ENCODE data around the gene TBC1D5.

Gene TBC1D5

DNA sequence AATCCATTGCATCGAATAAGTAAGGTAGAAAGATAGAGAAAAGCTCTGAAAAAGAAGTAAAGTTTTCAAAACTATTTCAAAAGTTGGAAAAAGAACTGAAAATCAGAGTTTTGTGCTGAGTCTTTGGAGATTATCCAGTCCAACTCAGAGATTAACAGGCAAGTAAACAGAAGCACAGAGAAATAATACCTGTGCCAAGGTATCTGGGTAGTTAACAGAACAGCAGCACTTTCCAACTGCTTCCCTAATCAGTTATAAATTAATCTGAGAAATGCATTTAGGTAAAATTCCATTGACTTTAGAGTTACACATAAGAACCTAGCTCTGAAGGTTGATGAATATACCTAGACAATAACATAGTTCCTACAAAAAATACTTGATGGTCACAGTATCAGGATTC, 355.3 kb downstream of the TBC1D5 start:
- 87% methylated on average over 1 of the region's 1 CpG for WGBS
- H4K8ac ChIP-seq (ENCODE audit: low read length), result no peak overlapping the region
- no peak overlapping the region for H3K23ac ChIP-seq (ENCODE audit: low read length in 2 of 2)
- no peaks in the 10 kb centered on the region for H3K9me3 ChIP-seq (ENCODE audit: control insufficient read depth, low read length)
- H2AFZ ChIP-seq (ENCODE audit: low read depth, low read length), result no peak overlapping the region
- no peak overlapping the region for H3K4ac ChIP-seq (ENCODE audit: low read depth in 1 of 2, low read length in 2 of 2)
- H3K27ac ChIP-seq (ENCODE audit: low read length, poor library complexity, severe bottlenecking), result no peak overlapping the region
- no peak for DNase-seq
- no peak overlapping the region for H3K14ac ChIP-seq (ENCODE audit: low read length in 2 of 2)
- no peaks in the 10 kb centered on the region for H3K79me1 ChIP-seq (replicated peaks; ENCODE audit: low read length, poor library complexity, severe bottlenecking)
- H2BK5ac ChIP-seq (ENCODE audit: low read depth, low read length, poor library complexity, severe bottlenecking), result no peak overlapping the region
- H3K27me3 ChIP-seq (ENCODE audit: control insufficient read depth in 1 of 2, insufficient read depth in 1 of 2, low read length in 2 of 2), result no peaks in the 10 kb centered on the region
- H3K4me3 ChIP-seq (ENCODE audit: insufficient read depth in 1 of 2, low read depth in 1 of 2, low read length in 2 of 2), result no peak overlapping the region
- no peak overlapping the region for H3K9ac ChIP-seq (ENCODE audit: low read length)
- no peak overlapping the region for H2BK15ac ChIP-seq (ENCODE audit: low read depth, poor library complexity, severe bottlenecking)
- H3K18ac ChIP-seq (ENCODE audit: low read depth in 1 of 2, low read length in 2 of 2), result no peak overlapping the region
- H2BK120ac ChIP-seq (ENCODE audit: low read depth, low read length), result no peak overlapping the region
- no peak overlapping the region for H4K91ac ChIP-seq (ENCODE audit: low read length)
- H2BK12ac ChIP-seq (ENCODE audit: low read length in 2 of 2), result no peak overlapping the region
- H3K4me2 ChIP-seq (ENCODE audit: low read length, poor library complexity, severe bottlenecking), result no peak overlapping the region
- no peaks in the 10 kb centered on the region for H3K4me1 ChIP-seq (ENCODE audit: control insufficient read depth, insufficient read depth, low read depth, low read length)
- H3K36me3 ChIP-seq (ENCODE audit: control insufficient read depth in 1 of 2, insufficient read depth in 2 of 2, low read depth in 1 of 2, low read length in 2 of 2), result peaks cover 0 to 16% of the 10 kb centered on the region in 2 experiments
- no peak overlapping the region for H2AK5ac ChIP-seq (ENCODE audit: low read length, severe bottlenecking)

DNA sequence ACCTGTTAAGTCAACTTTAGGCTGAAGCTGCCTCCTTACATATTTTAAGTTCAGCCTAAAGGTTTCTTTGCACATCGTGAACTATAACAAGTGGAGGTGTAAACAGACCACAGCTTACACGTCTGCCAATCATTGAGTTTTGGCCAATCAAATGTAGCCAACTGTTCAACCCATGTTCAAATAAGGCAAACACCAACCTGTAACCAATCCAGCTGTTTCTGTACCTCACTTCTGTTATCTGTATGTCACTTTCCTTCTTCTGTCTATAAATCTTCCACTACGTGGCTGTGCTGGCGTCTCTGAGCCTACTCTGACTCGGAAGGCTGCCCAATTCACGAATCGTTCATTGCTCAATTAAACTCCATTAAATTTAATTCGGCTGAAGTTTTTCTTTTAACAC, 356.0 kb downstream of the TBC1D5 start:
- H3K4me1 ChIP-seq (ENCODE audit: control insufficient read depth, insufficient read depth, low read depth, low read length), result no peaks in the 10 kb centered on the region
- H2AK5ac ChIP-seq (ENCODE audit: low read length, severe bottlenecking), result no peak overlapping the region
- H3K4ac ChIP-seq (ENCODE audit: low read depth in 1 of 2, low read length in 2 of 2), result no peak overlapping the region
- no peak overlapping the region for H2BK12ac ChIP-seq (ENCODE audit: low read length in 2 of 2)
- no peak overlapping the region for H3K18ac ChIP-seq (ENCODE audit: low read depth in 1 of 2, low read length in 2 of 2)
- no peaks in the 10 kb centered on the region for H3K27me3 ChIP-seq (ENCODE audit: control insufficient read depth in 1 of 2, insufficient read depth in 1 of 2, low read length in 2 of 2)
- H3K9ac ChIP-seq (ENCODE audit: low read length), result no peak overlapping the region
- no peak overlapping the region for H2BK5ac ChIP-seq (ENCODE audit: low read depth, low read length, poor library complexity, severe bottlenecking)
- H3K9me3 ChIP-seq (ENCODE audit: control insufficient read depth, low read length), result no peaks in the 10 kb centered on the region
- no peak overlapping the region for H2BK15ac ChIP-seq (ENCODE audit: low read depth, poor library complexity, severe bottlenecking)
- H3K23ac ChIP-seq (ENCODE audit: low read length in 2 of 2), result no peak overlapping the region
- no peaks in the 10 kb centered on the region for H3K79me1 ChIP-seq (replicated peaks; ENCODE audit: low read length, poor library complexity, severe bottlenecking)
- H3K36me3 ChIP-seq (ENCODE audit: control insufficient read depth in 1 of 2, insufficient read depth in 2 of 2, low read depth in 1 of 2, low read length in 2 of 2), result peaks cover 0 to 14% of the 10 kb centered on the region in 2 experiments
- H3K27ac ChIP-seq (ENCODE audit: low read length, poor library complexity, severe bottlenecking), result peak overlapping the region; percentile 35
- DNase-seq, result no peak
- no peak overlapping the region for H3K4me2 ChIP-seq (ENCODE audit: low read length, poor library complexity, severe bottlenecking)
- H2BK120ac ChIP-seq (ENCODE audit: low read depth, low read length), result no peak overlapping the region
- no peak overlapping the region for H3K14ac ChIP-seq (ENCODE audit: low read length in 2 of 2)
- no peak overlapping the region for H2AFZ ChIP-seq (ENCODE audit: low read depth, low read length)
- 97% methylated on average over 8 of the region's 8 CpGs for WGBS
- no peak overlapping the region for H4K91ac ChIP-seq (ENCODE audit: low read length)
- no peak overlapping the region for H3K4me3 ChIP-seq (ENCODE audit: insufficient read depth in 1 of 2, low read depth in 1 of 2, low read length in 2 of 2)
- no peak overlapping the region for H4K8ac ChIP-seq (ENCODE audit: low read length)

DNA sequence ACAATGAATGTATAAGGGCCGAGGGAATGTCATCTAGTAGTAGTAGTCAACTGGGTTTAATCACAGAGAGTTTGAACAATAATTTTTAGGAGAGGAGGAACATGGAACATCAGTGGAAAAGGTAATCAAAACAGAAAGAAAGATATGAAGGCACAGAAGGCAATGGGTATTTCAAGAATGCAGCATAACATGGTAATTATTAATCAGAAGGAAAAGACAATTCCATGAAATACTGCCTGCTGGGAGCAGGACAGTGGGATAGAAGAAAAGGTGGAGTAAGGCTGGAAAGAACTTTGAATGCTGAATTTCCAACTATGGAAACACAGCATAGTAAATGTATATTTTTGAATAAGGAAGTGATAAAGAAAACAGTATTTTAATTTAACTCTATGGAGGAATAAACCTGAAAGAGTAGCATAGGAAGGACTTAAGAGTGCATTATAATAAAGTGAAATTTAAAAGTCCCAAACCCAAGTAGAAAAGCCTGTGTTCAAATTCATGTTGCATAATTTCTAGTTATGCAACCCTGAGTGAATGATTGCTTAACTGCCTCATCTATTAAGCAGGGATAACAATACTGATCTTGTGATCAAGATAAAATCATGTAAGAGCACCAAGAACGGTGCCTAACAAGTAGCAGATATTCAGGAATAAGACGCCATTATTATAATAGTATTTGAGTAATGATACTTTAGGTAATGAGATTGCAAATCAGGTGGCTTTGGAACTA, 357.7 kb downstream of the TBC1D5 start:
- no peak overlapping the region for H2BK12ac ChIP-seq (ENCODE audit: low read length in 2 of 2)
- H3K4me3 ChIP-seq (ENCODE audit: insufficient read depth in 1 of 2, low read depth in 1 of 2, low read length in 2 of 2), result no peak overlapping the region
- H2AFZ ChIP-seq (ENCODE audit: low read depth, low read length), result no peak overlapping the region
- H3K9me3 ChIP-seq (ENCODE audit: control insufficient read depth, low read length), result no peaks in the 10 kb centered on the region
- no peak overlapping the region for H4K8ac ChIP-seq (ENCODE audit: low read length)
- H3K23ac ChIP-seq (ENCODE audit: low read length in 2 of 2), result no peak overlapping the region
- no peak overlapping the region for H3K18ac ChIP-seq (ENCODE audit: low read depth in 1 of 2, low read length in 2 of 2)
- H3K79me1 ChIP-seq (replicated peaks; ENCODE audit: low read length, poor library complexity, severe bottlenecking), result no peaks in the 10 kb centered on the region
- no peak overlapping the region for H3K9ac ChIP-seq (ENCODE audit: low read length)
- DNase-seq, result peak; percentile 41
- no peak overlapping the region for H2BK120ac ChIP-seq (ENCODE audit: low read depth, low read length)
- H3K4me1 ChIP-seq (ENCODE audit: control insufficient read depth, insufficient read depth, low read depth, low read length), result no peaks in the 10 kb centered on the region
- no peak overlapping the region for H3K14ac ChIP-seq (ENCODE audit: low read length in 2 of 2)
- H3K36me3 ChIP-seq (ENCODE audit: control insufficient read depth in 1 of 2, insufficient read depth in 2 of 2, low read depth in 1 of 2, low read length in 2 of 2), result peaks cover 0 to 13% of the 10 kb centered on the region in 2 experiments
- peak overlapping the region; percentile 28 for H3K4me2 ChIP-seq (ENCODE audit: low read length, poor library complexity, severe bottlenecking)
- no peak overlapping the region for H2BK15ac ChIP-seq (ENCODE audit: low read depth, poor library complexity, severe bottlenecking)
- H4K91ac ChIP-seq (ENCODE audit: low read length), result no peak overlapping the region
- H3K27me3 ChIP-seq (ENCODE audit: control insufficient read depth in 1 of 2, insufficient read depth in 1 of 2, low read length in 2 of 2), result no peaks in the 10 kb centered on the region
- WGBS, result 79% methylated on average over 2 of the region's 3 CpGs
- H2AK5ac ChIP-seq (ENCODE audit: low read length, severe bottlenecking), result no peak overlapping the region
- peak overlapping the region; percentile 94 for H3K27ac ChIP-seq (ENCODE audit: low read length, poor library complexity, severe bottlenecking)
- no peak overlapping the region for H2BK5ac ChIP-seq (ENCODE audit: low read depth, low read length, poor library complexity, severe bottlenecking)
- H3K4ac ChIP-seq (ENCODE audit: low read depth in 1 of 2, low read length in 2 of 2), result no peak overlapping the region

DNA sequence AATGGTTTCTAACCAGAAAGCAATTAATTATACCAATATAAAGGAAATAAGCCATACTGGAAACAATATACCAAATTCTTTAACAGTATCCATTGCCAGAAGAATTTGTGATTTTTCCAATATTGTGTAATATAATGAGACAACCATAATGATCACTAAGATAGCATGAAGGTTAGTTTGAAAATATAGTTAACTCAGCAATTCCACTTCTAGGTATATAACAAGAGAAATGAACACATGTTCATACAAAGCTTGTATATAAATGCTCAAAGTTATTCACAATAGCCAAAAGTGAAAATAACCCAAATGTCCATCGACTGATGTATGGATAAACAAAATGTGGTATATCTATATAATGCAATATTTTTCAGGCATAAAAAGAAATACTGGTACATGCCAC, 369.1 kb downstream of the TBC1D5 start:
- DNase-seq, result no peak
- Histone ChIP-seq H3K18ac (ENCODE audit: low read depth in 1 of 2, low read length in 2 of 2) (no peak overlapping the region), H3K4me2 (ENCODE audit: low read length, poor library complexity, severe bottlenecking) (no peak overlapping the region), H3K9me3 (ENCODE audit: control insufficient read depth, low read length) (no peaks in the 10 kb centered on the region), H2BK5ac (ENCODE audit: low read depth, low read length, poor library complexity, severe bottlenecking) (no peak overlapping the region), H4K91ac (ENCODE audit: low read length) (no peak overlapping the region), H3K79me1 (replicated peaks; ENCODE audit: low read length, poor library complexity, severe bottlenecking) (no peaks in the 10 kb centered on the region), H2AK5ac (ENCODE audit: low read length, severe bottlenecking) (no peak overlapping the region), H3K23ac (ENCODE audit: low read length in 2 of 2) (no peak overlapping the region), H2BK15ac (ENCODE audit: low read depth, poor library complexity, severe bottlenecking) (no peak overlapping the region), H3K36me3 (ENCODE audit: control insufficient read depth in 1 of 2, insufficient read depth in 2 of 2, low read depth in 1 of 2, low read length in 2 of 2) (peaks cover 0 to 14% of the 10 kb centered on the region in 2 experiments), H2BK120ac (ENCODE audit: low read depth, low read length) (no peak overlapping the region), H4K8ac (ENCODE audit: low read length) (no peak overlapping the region), H2AFZ (ENCODE audit: low read depth, low read length) (no peak overlapping the region), H3K9ac (ENCODE audit: low read length) (no peak overlapping the region), H3K27ac (ENCODE audit: low read length, poor library complexity, severe bottlenecking) (no peak overlapping the region), H3K4ac (ENCODE audit: low read depth in 1 of 2, low read length in 2 of 2) (no peak overlapping the region), H3K27me3 (ENCODE audit: control insufficient read depth in 1 of 2, insufficient read depth in 1 of 2, low read length in 2 of 2) (no peaks in the 10 kb centered on the region), H2BK12ac (ENCODE audit: low read length in 2 of 2) (no peak overlapping the region), H3K14ac (ENCODE audit: low read length in 2 of 2) (no peak overlapping the region), H3K4me1 (ENCODE audit: control insufficient read depth, insufficient read depth, low read depth, low read length) (no peaks in the 10 kb centered on the region), H3K4me3 (ENCODE audit: insufficient read depth in 1 of 2, low read depth in 1 of 2, low read length in 2 of 2) (no peak overlapping the region)
- WGBS, result no CpG with 5 or more reads among the region's 1 CpG

All from mesenchymal stem cell (in vitro differentiated cells and primary cell).